LNCAP (cell line): ENCODE results near the gene SLC41A2.

Experiments used
- CTCF ChIP-seq: fragments of 450-650 bp; IDR thresholded peaks from 2 replicates; pipeline ENCODE4 v1.5.1; 2017; ENCODE audit warnings: mild to moderate bottlenecking

Gene SLC41A2

DNA sequence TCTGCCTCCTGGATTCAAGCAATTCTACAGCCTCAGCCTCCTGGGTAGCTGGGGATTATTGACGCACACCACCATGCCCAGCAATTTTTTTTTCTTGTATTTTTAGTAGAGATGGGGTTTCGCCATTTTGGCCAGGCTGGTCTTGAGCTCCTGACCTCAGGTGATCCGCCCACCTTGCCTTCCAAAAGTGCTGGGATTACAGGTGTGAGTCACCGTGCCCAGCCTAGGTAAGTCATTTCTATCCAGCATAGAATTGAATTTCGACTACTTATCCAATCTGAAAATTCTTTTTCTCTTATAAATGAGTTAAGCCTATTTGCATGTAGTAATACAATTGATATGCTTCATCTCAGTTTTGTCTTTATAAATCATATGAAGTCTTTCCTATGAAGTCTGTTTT lies 15.2 kb upstream of the SLC41A2 start:
- no peak for TF ChIP-seq CTCF

GRCh38 chr12:104971306-104971705 lies 13.2 kb upstream of the SLC41A2 start:
- TF ChIP-seq CTCF = no peak

- no peak for TF ChIP-seq CTCF
Observed at GRCh38 chr12:104969343-104969742, 11.3 kb upstream of the SLC41A2 start.

GRCh38 chr12:104966677-104967076 lies 8.6 kb upstream of the SLC41A2 start:
- TF ChIP-seq CTCF = no peak

DNA sequence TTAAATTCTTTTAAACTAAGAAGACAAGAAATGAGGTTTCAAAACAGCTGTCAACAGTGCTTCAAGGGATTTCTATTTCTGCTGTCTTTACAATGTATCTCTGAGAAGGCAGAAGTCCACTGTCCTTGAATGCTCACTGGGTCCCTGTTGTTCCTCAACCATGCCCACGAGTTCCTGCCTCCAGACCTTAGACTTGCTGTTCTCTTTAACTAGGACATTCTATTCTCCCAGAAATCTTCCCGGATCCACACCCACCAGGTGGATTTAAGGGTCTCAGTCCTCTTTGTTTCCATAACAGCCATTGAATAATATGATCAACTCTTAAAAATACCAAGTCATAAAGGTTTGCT lies 6.7 kb upstream of the SLC41A2 start:
- TF ChIP-seq CTCF = no peak

DNA sequence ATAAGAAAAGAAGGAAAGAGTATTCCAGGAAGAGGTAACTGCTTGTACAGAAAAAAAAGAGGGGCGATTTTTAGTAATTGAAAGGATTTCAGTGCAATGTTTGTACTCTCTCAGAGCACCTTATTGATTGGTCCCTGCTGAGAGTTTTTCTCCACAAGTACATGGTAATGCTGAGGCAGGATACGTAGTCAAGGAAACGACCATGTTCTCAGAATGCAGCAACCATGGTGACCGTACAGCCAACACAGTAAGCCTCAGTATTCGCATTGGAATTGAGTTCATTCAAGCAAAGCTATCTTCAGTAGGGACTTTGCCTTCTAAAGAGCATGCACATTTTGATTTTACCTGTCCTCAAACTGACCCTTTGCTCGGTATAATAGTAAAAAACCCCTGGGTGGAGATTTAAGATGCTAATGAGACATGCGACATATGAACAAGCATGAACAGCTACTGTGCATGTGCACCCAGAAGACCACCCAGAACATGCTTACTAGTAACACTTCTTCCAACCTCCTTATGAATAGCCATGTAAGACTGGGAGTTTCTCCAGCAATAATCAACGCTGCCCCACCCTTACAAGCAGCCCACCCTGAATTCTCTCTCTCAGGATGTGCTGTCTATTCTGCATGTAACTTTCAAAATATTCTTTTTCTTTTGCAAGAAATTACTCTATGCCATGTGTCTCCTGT lies 6.2 kb upstream of the SLC41A2 start:
- no peak for TF ChIP-seq CTCF

DNA sequence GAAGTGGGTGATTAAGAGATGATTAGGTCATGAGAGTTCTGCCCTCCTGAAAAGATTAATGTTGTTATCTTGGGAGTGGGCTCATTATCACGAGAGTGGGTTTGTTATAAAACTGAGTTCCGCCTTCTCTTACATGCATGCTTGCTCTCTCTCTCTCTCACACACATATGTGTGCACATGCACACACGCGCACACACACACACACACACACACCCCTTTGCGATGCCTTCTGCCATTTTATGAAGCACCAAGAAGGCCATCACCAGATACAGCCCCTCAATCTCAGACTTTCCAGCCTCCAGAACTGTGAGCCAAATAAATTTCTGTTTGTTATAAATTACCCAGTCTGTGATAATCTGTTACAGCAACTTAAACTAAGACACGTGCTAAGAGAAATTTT lies 5.7 kb upstream of the SLC41A2 start:
- no peak for TF ChIP-seq CTCF

DNA sequence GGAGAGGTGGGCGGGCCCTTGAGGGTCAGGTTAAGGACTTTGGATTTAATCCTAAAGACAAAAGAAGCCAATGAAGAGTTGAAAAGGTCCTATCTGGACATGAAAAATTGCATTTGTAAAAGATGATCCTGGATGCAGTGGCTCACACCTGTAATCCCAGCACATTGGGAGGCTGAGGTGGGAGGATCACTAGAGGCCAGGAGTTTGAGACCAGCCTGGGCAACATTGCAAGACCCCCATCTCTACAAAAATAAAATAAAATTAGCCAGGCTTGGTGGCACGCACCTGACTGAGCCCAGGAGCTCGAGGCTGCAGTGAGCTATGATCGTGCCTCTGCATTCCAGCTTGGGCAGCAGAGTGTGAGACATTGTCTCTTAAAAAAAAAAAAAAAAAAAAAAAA lies 2.4 kb upstream of the SLC41A2 start:
- TF ChIP-seq CTCF = no peak
